ENCODE measurements around the gene ARHGAP27.
"Not testable (repeated sequence)": the region's sequence is repeated elsewhere in the genome, so short reads cannot be mapped to it uniquely, and the experiment has no call there.

The ARHGAP27 gene

GRCh38 chr17:45446872-45447625 lies 14.4 kb upstream of the ARHGAP27 start:
- not testable (repeated sequence) for DNase-seq

DNA sequence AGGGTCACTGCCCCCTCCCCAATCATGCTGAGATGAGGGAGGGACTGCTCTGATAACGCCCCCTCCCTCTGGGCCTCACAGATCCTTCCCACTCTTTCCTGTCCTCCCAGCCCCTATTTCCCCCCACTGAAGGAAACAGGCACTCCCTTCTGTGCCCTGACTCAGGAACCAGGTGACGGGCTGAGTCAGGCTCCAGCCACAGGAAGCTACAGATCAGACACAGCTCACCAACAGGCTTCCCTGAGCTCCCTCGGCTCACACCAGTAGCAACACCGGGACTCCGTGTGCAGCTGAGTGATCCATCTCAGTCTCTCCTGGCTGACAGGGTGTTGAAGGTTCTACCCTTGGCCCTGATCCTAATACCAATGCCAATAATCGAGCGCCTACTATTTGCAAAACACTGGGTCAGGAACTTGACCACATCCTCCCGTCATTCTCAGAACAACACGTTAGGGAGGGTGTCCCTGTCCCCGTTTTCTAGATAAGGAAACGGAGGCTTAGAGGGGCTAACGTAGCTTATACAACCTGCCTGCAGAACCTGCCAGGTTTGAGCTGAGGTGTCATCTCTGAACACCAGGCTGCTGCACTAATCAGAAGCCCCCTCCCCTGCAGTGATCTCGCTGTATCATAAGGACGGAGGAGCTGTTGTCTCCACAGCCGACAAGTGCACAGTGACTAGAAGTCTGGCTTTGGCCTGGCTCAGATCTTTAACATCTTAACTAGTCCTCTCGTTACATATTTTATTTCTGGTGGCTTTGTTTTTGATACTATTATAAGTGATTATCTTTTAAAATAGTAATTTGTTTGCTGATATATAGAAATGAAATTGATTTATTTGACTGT lies 13.5 kb upstream of the ARHGAP27 start:
- not testable (repeated sequence) for DNase-seq

GRCh38 chr17:45444856-45445820 lies 12.5 kb upstream of the ARHGAP27 start:
- not testable (repeated sequence) for DNase-seq

DNA sequence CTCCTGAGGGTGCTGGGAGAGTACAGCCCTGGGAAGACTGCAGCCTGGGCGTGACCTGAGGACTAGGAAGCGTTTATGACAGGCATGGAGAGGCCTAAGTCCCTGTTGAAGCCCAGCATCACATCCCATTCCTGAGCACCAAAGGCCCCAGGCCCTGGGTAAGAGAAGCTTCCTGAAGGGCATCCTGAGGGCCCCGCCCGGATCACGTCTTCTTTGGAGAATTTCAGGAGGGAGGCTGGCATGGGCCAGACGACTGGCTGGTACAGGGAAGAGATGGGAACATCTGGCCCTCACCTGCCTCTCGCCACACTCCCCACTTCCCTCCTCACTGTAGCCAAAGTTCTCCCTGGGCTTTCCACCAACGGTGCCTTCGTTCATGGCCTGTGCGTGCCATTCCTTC lies 11.6 kb upstream of the ARHGAP27 start:
- DNase-seq: not testable (repeated sequence)

- DNase-seq: not testable (repeated sequence)
Observed at GRCh38 chr17:45443371-45444260, 10.9 kb upstream of the ARHGAP27 start.

DNA sequence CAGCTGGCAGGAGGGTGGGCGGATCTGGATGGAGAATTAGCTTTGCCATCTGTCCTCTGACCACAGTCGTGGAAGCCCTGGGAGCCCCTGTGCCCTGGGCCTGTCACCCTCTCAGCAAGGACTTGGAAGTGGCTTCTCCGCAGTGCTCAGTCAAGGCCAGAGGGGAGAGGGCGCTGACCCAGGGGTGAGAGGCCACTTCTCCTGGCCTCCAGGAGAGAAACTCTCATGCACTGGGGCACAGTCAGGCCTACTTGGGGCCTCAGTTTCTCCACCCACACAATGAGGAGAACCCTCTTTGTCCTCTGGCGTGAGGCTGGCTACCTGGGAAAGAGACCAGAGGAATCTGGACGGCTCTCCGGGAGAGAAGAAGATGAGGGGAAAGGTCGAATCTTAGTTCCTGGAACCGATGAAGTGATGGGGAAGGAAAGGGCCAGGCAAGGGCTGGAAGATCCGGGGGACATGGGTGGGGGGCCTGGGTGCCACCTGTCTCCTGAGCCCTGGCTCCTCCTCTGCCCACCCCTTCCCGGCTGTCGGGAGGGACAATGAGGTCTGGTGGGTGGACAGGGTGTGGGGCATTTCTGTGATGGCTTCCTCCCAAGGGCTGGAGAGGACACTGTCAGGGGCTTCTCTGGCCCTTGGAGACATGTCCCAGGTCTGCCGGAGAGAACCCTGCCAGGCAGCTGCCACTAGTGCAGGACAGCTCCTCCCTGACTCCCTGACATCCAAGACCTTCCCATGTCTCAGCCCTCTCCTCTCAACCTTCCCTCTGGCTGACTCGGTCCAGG lies 9.0 kb upstream of the ARHGAP27 start:
- DNase-seq: no peak

DNA sequence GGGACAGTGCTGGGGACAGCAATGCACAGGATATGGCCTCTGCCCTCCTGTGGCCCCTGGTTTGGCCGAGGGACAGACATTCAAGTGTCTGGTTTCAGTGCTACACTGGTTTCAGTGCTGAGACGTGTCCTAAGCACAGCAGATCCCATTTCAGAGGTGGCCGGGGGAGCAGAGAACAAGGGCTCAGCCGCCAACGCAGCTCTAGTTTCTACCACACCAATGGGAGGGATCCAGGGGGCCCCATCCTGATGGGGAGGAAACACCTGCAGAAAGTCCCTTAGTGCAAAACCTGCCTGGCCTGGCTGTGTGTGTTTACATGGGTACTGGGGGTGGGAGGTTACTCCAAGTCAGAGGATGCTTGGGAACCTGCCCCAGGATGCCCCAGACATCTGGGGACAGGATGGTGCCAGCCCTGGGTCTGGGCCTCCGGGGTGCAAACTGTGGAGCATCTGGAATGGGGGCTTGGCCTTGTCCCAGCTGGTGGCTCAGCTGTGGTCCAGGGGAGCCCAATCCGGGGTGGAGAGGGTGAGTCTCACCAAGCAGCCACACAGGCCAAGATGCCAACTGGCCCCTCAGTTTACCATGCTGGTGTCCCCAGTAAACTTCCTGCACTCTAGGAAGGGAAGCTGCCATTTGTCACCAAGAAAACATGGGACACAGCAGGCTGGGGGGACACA lies 8.3 kb upstream of the ARHGAP27 start:
- not testable (repeated sequence) for DNase-seq

DNA sequence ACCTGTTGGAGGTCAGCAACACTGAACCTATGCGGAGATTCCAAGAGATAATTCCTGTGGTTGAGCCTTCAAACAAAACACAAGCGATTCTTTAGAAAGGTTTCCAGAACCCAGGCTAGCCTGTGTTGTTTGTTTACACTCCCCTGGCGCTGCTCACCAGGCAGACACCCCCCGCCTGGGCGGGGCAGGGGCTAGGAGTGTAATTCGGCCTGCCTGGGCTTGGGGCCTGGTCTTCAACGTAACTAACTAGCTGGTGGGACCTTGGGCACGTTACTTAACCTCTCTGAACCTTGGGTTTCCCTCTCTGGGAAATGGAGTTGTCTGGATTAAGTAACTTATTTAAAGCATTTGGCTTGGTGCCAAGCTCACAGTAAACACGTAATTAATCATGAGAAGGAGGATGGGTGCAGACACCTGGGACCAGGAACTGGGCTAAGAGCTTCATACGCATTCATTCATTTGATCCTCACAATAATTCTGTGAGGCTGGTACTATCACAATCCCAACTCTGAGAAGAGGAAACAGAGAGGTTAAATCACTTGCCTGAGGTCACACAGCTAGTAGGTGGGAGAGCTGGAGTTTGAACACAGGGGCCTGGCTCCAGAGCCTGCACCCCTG lies 7.6 kb upstream of the ARHGAP27 start:
- peak; percentile 55 for DNase-seq

- DNase-seq: no peak
Observed at GRCh38 chr17:45438931-45439610, 6.4 kb upstream of the ARHGAP27 start.

DNA sequence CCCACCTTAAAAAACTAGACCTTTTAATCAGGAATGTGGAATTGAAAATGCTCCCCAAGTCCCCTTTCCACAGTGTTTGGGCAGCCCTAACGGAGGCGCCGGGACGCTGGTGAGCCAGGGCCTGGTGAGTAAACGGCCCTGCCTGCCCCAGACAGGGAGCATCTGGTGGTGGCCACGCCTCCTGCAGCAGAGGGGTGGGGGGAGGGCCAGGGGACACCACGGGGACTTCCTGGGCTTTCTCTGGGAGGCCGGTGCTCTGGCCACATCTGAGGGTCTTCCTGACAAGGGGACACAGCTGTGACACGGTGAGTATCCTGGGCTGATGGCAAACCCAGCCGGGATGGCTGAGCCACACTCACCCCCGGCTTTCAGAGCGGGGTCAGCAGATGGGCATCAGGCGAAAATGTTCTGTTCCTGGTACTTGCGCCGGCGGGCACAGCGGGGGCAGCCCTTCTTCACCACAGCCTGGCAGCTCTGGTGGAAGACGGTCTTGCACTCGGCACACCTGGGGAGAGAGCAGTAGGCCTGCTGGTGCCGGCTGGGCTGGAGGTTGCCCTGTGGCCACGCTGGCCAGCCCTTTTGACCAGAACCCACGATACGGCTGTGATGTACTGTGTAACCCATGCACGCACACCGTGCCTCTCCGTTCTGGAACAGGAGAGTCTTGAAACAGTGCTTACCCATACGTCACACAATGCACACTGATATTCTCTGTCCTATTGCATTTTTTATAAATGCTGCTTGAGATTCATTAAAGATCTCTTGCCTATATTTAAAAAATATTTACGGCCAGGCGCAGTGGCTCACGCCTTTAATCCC lies 5.0 kb upstream of the ARHGAP27 start:
- no peak for DNase-seq

DNA sequence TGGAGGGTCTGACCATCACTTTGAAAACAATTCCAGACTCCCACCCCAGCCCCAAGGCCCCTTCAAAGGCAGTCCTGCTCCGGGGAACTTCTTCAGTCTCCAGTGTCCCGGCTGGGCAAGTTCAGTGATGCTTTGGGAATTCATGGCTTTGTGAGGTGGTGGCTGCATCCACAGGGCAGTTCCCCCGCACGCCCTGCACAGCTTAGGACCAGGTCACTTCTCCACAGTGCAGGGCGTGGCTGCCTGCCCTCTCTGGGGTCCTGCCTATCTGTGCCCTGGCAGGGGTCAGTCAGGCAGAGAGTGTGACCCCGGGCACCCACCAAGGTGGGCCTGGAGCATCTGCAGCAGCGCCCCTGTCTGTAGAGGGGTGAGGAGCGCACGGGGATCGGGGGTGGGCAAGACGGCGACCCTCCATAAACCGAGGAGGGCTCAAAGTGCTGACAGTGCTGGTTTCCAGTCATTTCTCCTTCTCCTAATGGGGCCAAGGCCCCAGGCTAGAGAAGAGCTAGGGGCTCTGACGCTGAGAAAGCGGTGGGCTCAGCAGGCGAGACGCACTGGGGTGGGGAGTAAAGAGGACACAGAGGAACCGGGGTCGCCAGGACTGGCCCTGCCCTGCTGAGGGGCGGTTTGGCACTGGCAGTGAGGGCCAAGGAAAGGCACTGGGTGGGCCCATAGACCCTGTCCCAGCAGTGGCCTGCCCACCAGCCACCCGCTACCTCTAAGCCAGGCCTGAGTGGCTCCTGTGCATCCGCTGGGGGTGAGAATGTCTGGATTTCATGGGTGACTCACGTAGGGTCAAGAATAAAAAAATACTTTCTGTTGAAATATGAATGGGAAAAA lies 4.2 kb upstream of the ARHGAP27 start:
- DNase-seq: no peak

- DNase-seq: no peak
Observed at GRCh38 chr17:45436161-45436560, 3.5 kb upstream of the ARHGAP27 start.

- DNase-seq: no peak
Observed at GRCh38 chr17:45435481-45435880, 2.8 kb upstream of the ARHGAP27 start.

DNA sequence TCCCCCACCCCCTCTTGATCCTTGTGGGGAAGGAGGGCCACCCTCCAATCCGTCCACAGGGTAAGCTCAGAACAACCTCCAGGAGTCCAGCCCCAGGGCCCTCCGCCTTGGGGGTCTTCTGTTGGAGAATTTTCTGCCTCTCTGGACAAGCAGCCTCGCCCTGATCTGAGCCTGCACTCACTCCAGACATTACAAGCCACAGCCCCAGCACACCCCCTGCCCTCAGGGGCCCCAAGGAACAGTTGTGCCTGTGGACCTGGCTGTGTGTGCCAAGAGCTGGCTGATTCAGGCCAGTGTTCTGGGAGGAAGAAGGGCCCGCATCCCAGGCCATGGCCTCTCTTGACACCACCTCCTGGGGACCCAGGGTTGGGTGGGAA lies 477 bp upstream of the ARHGAP27 start:
- no peak for DNase-seq

DNA sequence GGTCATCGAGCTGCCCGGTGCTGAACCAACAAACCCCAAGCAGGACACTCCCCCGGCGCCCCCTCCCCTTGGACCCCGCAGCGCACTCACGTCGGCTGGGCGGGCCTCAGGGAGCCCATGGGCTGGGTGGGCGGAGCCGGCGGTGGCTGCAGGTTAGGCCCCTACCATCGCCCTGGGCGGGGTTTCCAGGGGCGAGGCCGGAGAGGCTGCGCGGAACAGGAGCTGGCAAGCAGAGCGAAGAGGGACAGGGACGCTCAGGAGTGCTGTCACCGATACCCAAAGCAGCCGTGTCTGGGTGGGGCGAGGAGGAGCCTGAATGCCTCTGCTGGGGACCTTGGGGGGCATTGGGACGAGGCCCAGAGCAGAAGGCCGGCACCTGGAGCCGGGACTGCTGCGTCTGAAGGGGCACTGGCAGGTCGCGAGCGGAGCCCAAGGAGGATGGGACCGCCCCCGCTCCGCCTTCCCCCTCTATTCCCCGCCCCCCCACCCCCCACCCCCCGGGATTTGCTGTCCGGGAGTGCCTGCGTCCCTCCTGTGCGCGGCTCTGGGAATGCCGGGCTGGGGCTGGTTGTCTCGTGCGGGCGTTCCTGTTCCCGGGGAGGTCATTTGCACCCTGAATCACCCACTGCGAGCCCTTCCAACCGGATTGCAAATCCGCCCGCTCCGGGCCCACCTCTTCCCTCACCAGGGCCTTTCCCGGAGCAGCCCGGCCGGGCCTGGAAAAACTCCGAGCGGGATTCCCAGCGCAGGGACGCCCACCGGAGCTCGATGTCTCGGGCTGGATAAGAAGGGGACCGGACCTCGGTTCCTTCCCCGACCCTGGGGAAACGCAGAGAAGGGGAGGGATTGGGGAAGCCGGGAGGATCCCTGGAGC lies 902 bp downstream of the ARHGAP27 start:
- DNase-seq: peak; percentile 92

GRCh38 chr17:45430738-45431530 lies 1.7 kb downstream of the ARHGAP27 start:
- DNase-seq: no peak

Data from NCI-H510A (cell line).